Mesothelial cell of epicardium (in vitro differentiated cells): ENCODE data around the gene FLRT3. TPM values are rescaled to one million over a fixed set of nuclear protein-coding genes. Genes with fewer than 3 reads are reported as not detected.

Experiments
- DNase-seq, 2 experiments: peaks; one replicate each; pipeline ENCODE4 v3.0.0; 2021; ENCODE audit warnings: low spot score in 2 of 2; ENCODE audit not compliant: unreplicated experiment in 2 of 2
- H3K27ac Mint-ChIP-seq: 2 replicates; pipeline ENCODE4 v1.8.0; 2021; ENCODE audit warnings: mixed read lengths
- H3K27me3 Mint-ChIP-seq: 2 replicates; pipeline ENCODE4 v1.8.0; 2021; ENCODE audit warnings: low read depth, mixed read lengths
- H3K36me3 Mint-ChIP-seq: 2 replicates; pipeline ENCODE4 v1.8.0; 2021; ENCODE audit warnings: mixed read lengths
- H3K4me1 Mint-ChIP-seq: 2 replicates; pipeline ENCODE4 v1.8.0; 2021; ENCODE audit warnings: mixed read lengths
- H3K4me3 Mint-ChIP-seq: 2 replicates; pipeline ENCODE4 v1.8.0; 2021; ENCODE audit warnings: mild to moderate bottlenecking, moderate library complexity, mixed read lengths
- H3K9me3 Mint-ChIP-seq: 2 replicates; pipeline ENCODE4 v1.8.0; 2021; ENCODE audit warnings: mixed read lengths
- total RNA-seq: library from RNA; stranded (reverse); gene quantifications from 3 replicates; pipeline ENCODE4 v1.2.1, GENCODE V29; 2021
- TF ChIP-seq, protein P1 (sequence below): fragments of 200-600 bp; sonication (generic); IDR thresholded peaks from one replicate; pipeline ENCODE4 v1.5.0; 2021; ENCODE audit warnings: antibody characterized with exemption; ENCODE audit not compliant: unreplicated experiment

FLRT3 gene
- total RNA-seq, 1 donor from 2014 or later: 98.6 TPM

DNA sequence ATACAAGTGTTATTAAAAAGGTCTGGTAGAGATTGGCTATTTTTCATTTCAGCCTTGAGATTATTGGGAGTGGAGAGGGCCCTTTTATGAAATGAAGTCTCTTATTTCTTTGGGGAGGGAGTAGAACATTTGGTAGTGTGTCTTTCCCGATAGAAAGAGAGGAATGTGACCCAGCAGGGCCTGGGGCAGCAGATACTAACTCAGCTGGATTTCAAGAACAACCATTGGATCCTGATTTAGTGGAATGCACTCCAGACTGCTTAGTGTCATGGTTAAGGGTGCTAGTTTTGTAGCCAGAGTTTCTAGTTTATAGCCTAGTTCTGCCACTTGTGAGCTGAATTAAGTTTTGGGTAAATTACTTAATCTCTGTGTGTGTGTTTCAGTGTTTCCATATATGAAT is 18.4 kb upstream of the FLRT3 start:
- Mint-ChIP-seq H3K36me3 (peaks cover 5% of the 10 kb centered on the region), H3K4me3 (no peak overlapping the region), H3K27ac (peak overlapping the region; percentile 86), H3K4me1 (peaks cover 13% of the 10 kb centered on the region), H3K27me3 (no peaks in the 10 kb centered on the region), H3K9me3 (peaks cover 21% of the 10 kb centered on the region)
- no peak for DNase-seq
- TF ChIP-seq, protein P1, sequence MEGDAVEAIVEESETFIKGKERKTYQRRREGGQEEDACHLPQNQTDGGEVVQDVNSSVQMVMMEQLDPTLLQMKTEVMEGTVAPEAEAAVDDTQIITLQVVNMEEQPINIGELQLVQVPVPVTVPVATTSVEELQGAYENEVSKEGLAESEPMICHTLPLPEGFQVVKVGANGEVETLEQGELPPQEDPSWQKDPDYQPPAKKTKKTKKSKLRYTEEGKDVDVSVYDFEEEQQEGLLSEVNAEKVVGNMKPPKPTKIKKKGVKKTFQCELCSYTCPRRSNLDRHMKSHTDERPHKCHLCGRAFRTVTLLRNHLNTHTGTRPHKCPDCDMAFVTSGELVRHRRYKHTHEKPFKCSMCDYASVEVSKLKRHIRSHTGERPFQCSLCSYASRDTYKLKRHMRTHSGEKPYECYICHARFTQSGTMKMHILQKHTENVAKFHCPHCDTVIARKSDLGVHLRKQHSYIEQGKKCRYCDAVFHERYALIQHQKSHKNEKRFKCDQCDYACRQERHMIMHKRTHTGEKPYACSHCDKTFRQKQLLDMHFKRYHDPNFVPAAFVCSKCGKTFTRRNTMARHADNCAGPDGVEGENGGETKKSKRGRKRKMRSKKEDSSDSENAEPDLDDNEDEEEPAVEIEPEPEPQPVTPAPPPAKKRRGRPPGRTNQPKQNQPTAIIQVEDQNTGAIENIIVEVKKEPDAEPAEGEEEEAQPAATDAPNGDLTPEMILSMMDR: no peak

DNA sequence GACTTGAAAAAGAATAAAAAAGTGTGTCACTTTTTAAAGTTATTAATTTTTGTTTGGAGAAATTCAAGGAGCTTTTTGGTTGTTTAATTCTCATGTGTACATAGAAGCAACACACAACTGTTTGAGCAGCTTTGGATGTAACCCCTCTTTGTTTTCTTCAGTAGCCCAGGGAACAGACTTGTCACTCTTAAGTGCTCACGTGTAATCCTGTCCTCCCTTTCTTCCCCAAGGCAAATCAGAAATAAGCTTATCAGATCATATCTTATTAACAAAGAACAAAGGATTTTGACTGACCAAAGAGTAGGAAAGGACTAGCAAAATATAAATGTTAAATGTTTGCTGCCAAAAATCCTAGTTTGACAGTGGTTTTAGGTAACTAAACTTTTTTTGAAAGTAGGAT is 7.3 kb upstream of the FLRT3 start:
- TF ChIP-seq, protein P1: no peak
- H3K4me1 Mint-ChIP-seq: peaks cover 39% of the 10 kb centered on the region
- peaks cover 5% of the 10 kb centered on the region for H3K9me3 Mint-ChIP-seq
- H3K36me3 Mint-ChIP-seq: peaks cover 2% of the 10 kb centered on the region
- DNase-seq: no peak
- no peak overlapping the region for H3K4me3 Mint-ChIP-seq
- peak overlapping the region; percentile 81 for H3K27ac Mint-ChIP-seq
- H3K27me3 Mint-ChIP-seq: no peaks in the 10 kb centered on the region

DNA sequence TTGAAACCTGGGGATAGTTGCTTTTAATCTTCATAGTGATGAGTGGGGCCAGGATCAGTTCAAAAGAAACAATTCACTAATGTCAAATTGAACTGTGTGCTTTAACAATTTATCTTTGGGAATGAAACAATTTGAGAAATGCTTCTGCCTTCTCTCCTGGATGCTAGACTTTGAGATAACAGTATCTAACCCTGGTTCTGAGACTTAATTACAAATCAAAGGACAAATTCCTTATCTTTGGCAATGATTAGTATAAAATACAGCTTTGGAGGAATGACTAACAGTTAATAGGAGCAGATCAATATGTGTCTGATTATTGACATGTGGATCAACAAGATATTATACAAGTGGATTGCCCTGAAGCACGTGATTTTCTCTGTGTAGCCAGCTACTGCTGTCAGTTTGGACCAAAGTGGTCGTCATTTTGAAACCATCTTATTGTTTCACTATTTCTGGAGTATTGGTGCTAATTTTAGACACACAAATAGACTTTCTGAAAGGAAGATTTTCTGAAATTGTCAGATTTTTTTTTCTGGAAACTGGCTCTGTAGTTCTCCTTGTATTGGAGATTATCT is 6.2 kb upstream of the FLRT3 start:
- Mint-ChIP-seq H3K36me3 (peaks cover 2% of the 10 kb centered on the region), H3K27me3 (no peaks in the 10 kb centered on the region), H3K4me1 (peaks cover 39% of the 10 kb centered on the region), H3K9me3 (peaks cover 5% of the 10 kb centered on the region), H3K27ac (peak overlapping the region; percentile 82), H3K4me3 (no peak overlapping the region)
- no peak for DNase-seq
- TF ChIP-seq, protein P1: no peak

DNA sequence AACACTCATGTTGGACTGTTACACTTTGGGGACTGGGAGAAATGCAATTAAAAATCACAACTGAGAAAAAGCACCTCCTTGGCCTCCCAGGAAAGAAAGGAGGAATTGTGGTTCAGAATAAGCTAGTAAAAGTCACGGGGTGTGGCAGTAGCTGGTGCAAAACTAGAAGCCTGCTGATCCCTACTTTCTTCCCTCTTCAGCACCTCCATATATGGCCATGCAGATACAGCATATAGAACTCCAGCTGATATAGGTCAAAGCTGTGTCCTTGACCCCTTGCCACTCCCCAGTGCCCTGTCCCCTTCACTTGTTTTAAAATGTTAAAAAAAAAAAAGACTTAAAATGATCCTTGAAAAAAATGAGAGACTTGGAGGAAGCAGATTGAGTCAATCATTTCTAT is 5.5 kb upstream of the FLRT3 start:
- no peak for DNase-seq
- TF ChIP-seq, protein P1: no peak
- peaks cover 39% of the 10 kb centered on the region for H3K4me1 Mint-ChIP-seq
- peak overlapping the region; percentile 82 for H3K27ac Mint-ChIP-seq
- peaks cover 2% of the 10 kb centered on the region for H3K36me3 Mint-ChIP-seq
- H3K9me3 Mint-ChIP-seq: peaks cover 5% of the 10 kb centered on the region
- H3K4me3 Mint-ChIP-seq: no peak overlapping the region
- H3K27me3 Mint-ChIP-seq: no peaks in the 10 kb centered on the region

DNA sequence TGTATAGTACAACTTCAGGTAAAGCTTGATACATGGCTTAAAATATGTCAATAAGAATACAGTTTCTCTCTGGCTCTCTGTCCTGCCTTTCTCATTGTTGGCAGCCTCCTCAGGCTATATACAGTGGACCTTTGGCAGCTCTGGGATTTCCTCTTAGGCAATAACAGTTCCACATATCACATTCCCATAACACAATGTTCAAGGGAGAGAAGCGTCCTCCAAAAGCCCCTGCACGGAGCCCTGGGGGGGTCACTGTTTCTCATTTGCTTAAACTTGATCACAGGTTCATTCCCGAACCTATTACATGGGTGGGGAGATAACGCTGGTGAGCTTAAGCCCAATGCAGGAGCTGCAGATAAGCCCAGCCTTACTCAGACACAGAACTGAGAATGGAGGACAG is 4.4 kb upstream of the FLRT3 start:
- H3K4me1 Mint-ChIP-seq: peaks cover 39% of the 10 kb centered on the region
- no peaks in the 10 kb centered on the region for H3K27me3 Mint-ChIP-seq
- H3K4me3 Mint-ChIP-seq: no peak overlapping the region
- DNase-seq: no peak
- H3K9me3 Mint-ChIP-seq: peaks cover 1% of the 10 kb centered on the region
- no peaks in the 10 kb centered on the region for H3K36me3 Mint-ChIP-seq
- TF ChIP-seq, protein P1: no peak
- peak overlapping the region; percentile 82 for H3K27ac Mint-ChIP-seq

DNA sequence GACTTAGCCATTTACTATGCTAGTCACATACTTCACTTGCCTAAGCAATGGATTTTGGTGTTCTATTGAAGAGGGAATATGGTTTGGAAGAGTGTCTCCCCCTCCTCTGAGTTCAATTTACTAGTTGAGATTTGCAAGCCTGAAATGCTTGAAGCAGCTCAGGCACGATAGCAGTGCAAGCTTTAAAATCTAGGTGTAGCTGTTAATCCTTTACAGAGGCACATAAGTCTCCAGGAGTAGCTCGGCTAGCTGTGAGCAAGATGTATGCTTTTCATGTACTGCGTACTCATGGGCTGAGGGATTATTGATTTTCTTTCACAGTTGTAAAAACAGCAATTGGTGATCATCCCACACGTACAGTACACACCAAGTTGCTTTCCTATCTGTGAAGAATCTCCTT is 726 bp downstream of the FLRT3 start:
- Mint-ChIP-seq H3K27me3 (no peaks in the 10 kb centered on the region), H3K36me3 (no peaks in the 10 kb centered on the region), H3K4me1 (peaks cover 21% of the 10 kb centered on the region), H3K4me3 (peak overlapping the region; percentile 94), H3K9me3 (no peaks in the 10 kb centered on the region), H3K27ac (peak overlapping the region; percentile 99)
- TF ChIP-seq, protein P1: no peak
- no peak for DNase-seq
